GM12873 (cell line): ENCODE results near the gene DGUOK.

Source experiments
- TF ChIP-seq, protein P1 (sequence below): IDR thresholded peaks from 2 replicates; pipeline ENCODE4 v1.5.1; 2012; ENCODE audit warnings: low read depth, mild to moderate bottlenecking, moderate library complexity, low read length, control low read depth; ENCODE audit not compliant: insufficient read depth; ENCODE audit errors: missing control alignments

Gene DGUOK

DNA sequence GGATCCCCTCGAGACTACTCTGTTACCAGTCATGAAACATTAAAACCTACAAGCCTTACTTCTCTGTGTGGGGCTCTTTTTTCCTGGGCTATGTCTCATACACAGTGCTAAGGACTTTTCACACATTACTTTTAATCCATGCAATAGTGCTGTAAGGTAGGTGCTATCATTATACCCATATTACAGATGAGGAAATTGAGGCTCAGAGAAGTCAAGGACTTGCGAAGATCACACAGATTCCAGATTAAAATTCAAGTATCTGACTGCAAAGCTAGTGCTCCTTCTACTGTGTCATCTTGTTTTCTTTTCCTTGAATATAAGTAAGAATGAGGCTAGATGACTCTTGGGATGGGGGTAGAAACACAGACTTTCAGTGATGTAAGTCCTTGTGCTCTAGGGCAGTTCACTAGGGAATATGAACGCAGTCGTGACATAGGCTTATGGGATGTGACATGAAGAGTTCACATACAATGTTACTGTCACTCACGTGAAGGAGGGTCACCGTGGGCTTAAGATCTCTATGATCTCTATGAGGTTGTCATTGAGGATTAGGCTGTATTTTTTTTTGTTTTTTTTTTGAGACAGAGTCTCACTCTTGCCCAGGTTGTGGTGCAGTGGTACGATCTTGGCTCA lies 7.0 kb upstream of the DGUOK start:
- TF ChIP-seq, protein P1, sequence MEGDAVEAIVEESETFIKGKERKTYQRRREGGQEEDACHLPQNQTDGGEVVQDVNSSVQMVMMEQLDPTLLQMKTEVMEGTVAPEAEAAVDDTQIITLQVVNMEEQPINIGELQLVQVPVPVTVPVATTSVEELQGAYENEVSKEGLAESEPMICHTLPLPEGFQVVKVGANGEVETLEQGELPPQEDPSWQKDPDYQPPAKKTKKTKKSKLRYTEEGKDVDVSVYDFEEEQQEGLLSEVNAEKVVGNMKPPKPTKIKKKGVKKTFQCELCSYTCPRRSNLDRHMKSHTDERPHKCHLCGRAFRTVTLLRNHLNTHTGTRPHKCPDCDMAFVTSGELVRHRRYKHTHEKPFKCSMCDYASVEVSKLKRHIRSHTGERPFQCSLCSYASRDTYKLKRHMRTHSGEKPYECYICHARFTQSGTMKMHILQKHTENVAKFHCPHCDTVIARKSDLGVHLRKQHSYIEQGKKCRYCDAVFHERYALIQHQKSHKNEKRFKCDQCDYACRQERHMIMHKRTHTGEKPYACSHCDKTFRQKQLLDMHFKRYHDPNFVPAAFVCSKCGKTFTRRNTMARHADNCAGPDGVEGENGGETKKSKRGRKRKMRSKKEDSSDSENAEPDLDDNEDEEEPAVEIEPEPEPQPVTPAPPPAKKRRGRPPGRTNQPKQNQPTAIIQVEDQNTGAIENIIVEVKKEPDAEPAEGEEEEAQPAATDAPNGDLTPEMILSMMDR, result no peak

DNA sequence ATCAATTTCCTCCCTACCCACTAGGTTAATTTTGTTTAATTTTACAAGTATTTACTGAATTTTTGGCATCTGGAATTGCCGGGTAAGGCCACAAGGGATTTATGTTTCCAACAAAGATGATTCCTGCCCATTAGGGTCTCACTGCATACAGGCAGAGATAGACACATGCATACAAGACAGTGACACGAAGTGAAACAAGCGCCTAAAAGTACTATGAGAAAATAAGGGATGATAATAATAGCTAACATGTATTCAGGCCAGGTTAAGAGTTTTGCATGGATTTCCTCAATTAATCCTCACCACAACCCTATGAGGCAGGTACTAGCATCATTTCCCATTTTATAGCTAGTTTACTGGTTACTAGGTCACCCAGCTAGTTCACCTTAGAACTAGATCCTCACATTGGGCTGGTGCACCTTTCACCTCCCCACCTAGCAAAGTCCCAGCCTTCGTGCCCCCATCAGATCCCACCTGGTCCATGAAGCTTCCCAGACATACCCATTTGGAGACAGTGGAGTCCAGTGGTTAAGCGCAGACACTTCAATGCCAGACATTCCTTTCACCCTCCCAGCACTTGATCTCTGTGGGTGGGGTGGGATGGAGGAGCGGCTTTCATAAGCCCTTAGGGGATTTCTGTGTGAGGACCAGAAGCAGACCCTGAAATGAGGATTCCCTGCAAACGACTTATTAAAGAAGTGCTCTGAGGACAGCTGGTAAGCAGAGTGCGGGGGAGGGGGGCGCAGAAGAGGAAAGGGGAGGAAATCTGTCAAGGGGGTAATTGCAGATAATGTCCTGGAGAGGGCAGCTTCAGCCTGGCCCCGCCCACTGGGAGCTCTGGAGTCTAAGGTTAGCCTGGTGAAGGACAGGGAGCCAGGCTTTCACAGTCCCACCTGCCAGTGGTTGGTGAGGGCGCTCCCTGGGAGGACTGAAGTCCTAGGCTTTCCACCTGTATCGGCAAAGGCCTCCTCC lies 5.8 kb upstream of the DGUOK start:
- TF ChIP-seq, protein P1, result peak; percentile 46

DNA sequence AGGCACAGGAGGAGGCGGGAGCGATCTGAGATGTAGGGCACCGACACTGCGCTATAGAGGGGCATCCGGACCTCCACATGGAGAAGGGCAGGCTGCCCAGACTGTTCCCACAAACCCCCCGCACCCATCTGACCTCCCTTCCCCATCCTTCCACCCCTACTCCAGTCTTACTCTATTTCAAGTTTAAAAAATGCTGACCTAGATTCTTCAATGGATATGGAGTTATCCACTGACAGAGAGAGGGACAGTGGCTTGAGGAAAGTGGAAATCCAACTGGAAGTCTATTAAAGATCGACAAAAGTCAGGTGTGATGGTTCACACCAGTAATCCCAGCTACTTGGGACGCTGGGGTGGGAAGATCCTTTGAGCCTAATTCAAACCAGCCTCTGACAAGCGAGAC lies 5.1 kb upstream of the DGUOK start:
- TF ChIP-seq, protein P1, result no peak

DNA sequence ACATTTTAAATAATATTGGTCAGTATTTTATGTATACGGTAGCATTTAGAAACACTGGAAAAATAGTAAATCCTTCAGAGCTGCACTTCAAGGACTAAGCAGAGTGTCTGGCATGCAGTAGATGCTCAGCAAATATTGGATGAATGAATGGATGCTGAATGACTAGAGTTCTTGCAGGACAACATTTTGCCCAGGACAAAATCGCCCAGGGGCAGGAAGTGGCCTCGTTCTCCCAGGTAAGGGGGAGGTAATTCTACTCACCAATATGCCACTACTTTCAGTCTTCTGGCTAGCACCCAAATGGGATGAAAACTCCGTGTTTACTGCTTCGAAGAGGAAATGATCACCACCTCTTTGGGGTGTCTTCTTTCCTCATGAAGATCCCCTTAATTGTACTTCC lies 4.0 kb upstream of the DGUOK start:
- TF ChIP-seq, protein P1, result no peak

DNA sequence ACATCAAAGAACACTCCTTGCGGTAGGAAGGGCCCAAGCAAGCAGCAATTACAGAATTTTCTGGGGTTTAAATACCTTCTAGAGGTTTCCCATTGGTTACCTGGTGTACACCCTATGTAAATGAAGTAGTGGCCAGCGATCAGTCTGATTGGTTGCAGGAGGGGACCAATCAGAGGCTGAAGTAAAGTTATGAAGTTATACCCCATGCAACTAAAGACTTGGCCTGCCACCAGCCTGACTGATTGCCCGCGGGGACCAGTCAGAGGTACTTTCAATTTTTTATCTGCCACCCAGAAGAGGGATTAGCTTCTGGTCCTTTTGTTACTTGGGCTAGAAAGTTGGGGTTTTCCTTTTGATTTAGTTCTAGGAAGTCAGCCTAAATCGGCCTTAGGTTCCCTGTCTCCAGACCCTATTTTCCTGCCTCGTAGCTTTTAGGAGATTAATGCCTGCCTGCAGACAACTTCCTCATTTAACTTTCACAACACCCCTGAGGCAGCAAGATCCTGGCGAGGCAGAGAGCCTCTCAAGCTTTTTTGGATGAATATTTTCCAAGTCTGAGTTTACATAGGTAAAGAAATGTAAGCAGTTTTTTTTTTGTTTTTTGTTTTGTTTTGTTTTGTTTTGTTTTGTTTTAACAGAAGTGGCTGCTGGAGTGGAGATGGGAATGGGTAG lies 1.5 kb upstream of the DGUOK start:
- TF ChIP-seq, protein P1, result no peak

DNA sequence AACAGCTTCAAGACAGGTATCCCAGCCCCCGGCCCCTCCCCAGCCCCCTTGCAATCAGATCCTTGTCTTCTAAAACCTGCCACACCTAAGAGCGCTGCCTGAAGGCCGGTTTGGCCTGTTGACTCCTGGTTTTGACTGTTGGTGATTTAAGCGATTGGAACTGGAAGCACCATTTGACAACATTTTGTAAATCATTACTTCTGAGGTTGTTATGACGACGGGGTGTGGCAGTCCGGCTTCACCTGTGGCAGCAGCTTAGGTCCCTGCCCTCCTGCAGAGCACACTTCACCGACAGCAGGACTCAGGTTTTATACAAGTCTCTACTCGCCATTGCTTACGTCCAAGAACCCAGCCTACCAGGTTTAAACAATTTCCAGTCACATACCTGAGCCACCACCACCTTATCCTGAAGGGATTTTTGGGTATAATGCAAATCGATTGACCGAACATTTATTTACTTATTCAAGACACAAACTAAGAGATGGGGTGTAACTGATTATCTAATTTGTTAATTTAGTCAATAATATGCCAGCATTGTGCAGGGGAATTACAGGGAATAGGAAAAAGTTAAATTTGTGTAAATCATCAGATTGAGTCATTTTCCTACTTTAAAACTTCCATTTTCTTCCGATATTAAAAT lies 707 bp upstream of the DGUOK start:
- TF ChIP-seq, protein P1, result no peak
